ENCODE measurements around the gene GMDS.

GMDS gene

GRCh38 chr6:2120912-2121311 is 124.5 kb downstream of the GMDS start:
- no peak for TF ChIP-seq CTCF (IDR thresholded peaks at IDR 0.05; ENCODE audit: borderline replicate concordance, insufficient read depth, low read depth, low read length)
- H3K4me3 ChIP-seq (ENCODE audit: low read depth, low read length) = no peak overlapping the region

- H3K4me3 ChIP-seq (ENCODE audit: low read depth, low read length) = no peak overlapping the region
- no peak for TF ChIP-seq CTCF (IDR thresholded peaks at IDR 0.05; ENCODE audit: borderline replicate concordance, insufficient read depth, low read depth, low read length)
These were observed 126.1 kb downstream of the GMDS start for GRCh38 chr6:2119275-2119674.

GRCh38 chr6:2118136-2118535 is 127.3 kb downstream of the GMDS start:
- TF ChIP-seq CTCF (IDR thresholded peaks at IDR 0.05; ENCODE audit: borderline replicate concordance, insufficient read depth, low read depth, low read length) = no peak
- H3K4me3 ChIP-seq (ENCODE audit: low read depth, low read length) = no peak overlapping the region

- H3K4me3 ChIP-seq (ENCODE audit: low read depth, low read length) = no peak overlapping the region
- TF ChIP-seq CTCF (IDR thresholded peaks at IDR 0.05; ENCODE audit: borderline replicate concordance, insufficient read depth, low read depth, low read length) = no peak
These were observed 128.0 kb downstream of the GMDS start for GRCh38 chr6:2117447-2117846.

- H3K4me3 ChIP-seq (ENCODE audit: low read depth, low read length) = no peak overlapping the region
- TF ChIP-seq CTCF (IDR thresholded peaks at IDR 0.05; ENCODE audit: borderline replicate concordance, insufficient read depth, low read depth, low read length) = no peak
These were observed 128.9 kb downstream of the GMDS start for GRCh38 chr6:2116496-2116895.

GRCh38 chr6:2114100-2114499 is 131.3 kb downstream of the GMDS start:
- no peak for TF ChIP-seq CTCF (IDR thresholded peaks at IDR 0.05; ENCODE audit: borderline replicate concordance, insufficient read depth, low read depth, low read length)
- no peak overlapping the region for H3K4me3 ChIP-seq (ENCODE audit: low read depth, low read length)

GRCh38 chr6:2111162-2111677 is 134.2 kb downstream of the GMDS start:
- H3K4me3 ChIP-seq (ENCODE audit: low read depth, low read length) = no peak overlapping the region
- TF ChIP-seq CTCF (IDR thresholded peaks at IDR 0.05; ENCODE audit: borderline replicate concordance, insufficient read depth, low read depth, low read length) = no peak
